ENCODE data around the gene ZNF335. TPM values are rescaled to one million over a fixed set of nuclear protein-coding genes. Genes with fewer than 3 reads are reported as not detected.
A peak's percentile ranks its signal among the peaks of the same experiment; 100 is the strongest.

Gene ZNF335
- total and polyA plus RNA-seq, 2 of the 13 experiments (the other 11 are each of a cell fraction or from before 2014, with no cell fraction given), result 9.7 to 13.7 TPM

GRCh38 chr20:45934046-45934585 is 37.9 kb downstream of the ZNF335 start (continued):
- TF ChIP-seq ZNF564 (CRISPR knock-in tag; IDR thresholded peaks at IDR 0.05) (peak; percentile 18; the same call in 1 of the 2 replicates), TIGD3 (CRISPR knock-in tag; IDR thresholded peaks at IDR 0.05; ENCODE audit: borderline replicate concordance) (no peak), ZNF567 (CRISPR knock-in tag; IDR thresholded peaks at IDR 0.05; ENCODE audit: borderline replicate concordance) (no peak), DZIP1 (CRISPR knock-in tag; IDR thresholded peaks at IDR 0.05) (no peak), REL (CRISPR knock-in tag; conservative IDR thresholded peaks at IDR 0.05) (peak; percentile 39), HMGXB4 (CRISPR knock-in tag; IDR thresholded peaks at IDR 0.05; ENCODE audit: borderline replicate concordance in 1 of 2, low read depth in 1 of 2) (peak in 1 of 2 experiments; percentile 86; a peak in 3 of 4 replicates), ZNF501 (CRISPR knock-in tag; IDR thresholded peaks at IDR 0.05) (peak; percentile 85; the same call in 1 of the 2 replicates), HNRNPK (IDR thresholded peaks at IDR 0.05; ENCODE audit: low read depth, low read length, poor library complexity, severe bottlenecking) (no peak), ZFP82 (CRISPR knock-in tag; IDR thresholded peaks at IDR 0.05; ENCODE audit: borderline replicate concordance) (peak; percentile 79; the same call in 1 of the 2 replicates), ZNF264 (CRISPR knock-in tag; IDR thresholded peaks at IDR 0.05) (no peak; the same call in 1 of the 2 replicates), MEF2D (CRISPR knock-in tag; IDR thresholded peaks at IDR 0.05) (peak; percentile 33), NFIC (IDR thresholded peaks at IDR 0.05; ENCODE audit: low read length) (no peak), ZNF616 (CRISPR knock-in tag; IDR thresholded peaks at IDR 0.05; ENCODE audit: low read depth) (no peak; the same call in none of the 2 replicates), ZNF746 (CRISPR knock-in tag; IDR thresholded peaks at IDR 0.05) (no peak), PBX3 (CRISPR knock-in tag; IDR thresholded peaks at IDR 0.05; ENCODE audit: borderline replicate concordance) (no peak), NFE2 (CRISPR knock-in tag; IDR thresholded peaks at IDR 0.05) (no peak), ZNF383 (CRISPR knock-in tag; IDR thresholded peaks at IDR 0.05; ENCODE audit: borderline replicate concordance) (peak; percentile 100; the same call in 1 of the 2 replicates), ARNT (IDR thresholded peaks at IDR 0.05) (no peak), CREBL2 (CRISPR knock-in tag; IDR thresholded peaks at IDR 0.05; ENCODE audit: borderline replicate concordance) (peak; percentile 77), NCOA2 (CRISPR knock-in tag; IDR thresholded peaks at IDR 0.05) (no peak), NR3C1 (CRISPR knock-in tag; IDR thresholded peaks at IDR 0.05) (0 out of 2 replicates have a peak, but pooled peaks have one; percentile 89), XRCC5 (optimal IDR thresholded peaks at IDR 0.05; ENCODE audit: low read length) (no peak), GABPA (IDR thresholded peaks at IDR 0.05; ENCODE audit: low read depth, low read length) (no peak), GABPA (CRISPR knock-in tag; IDR thresholded peaks at IDR 0.05; ENCODE audit: low read depth) (peak; percentile 70)

Data from HepG2 (cell line).